GM12878 (cell line): Measurements from ENCODE around the gene ZBED3. TPM values are rescaled to one million over a fixed set of nuclear protein-coding genes. Genes with fewer than 3 reads are reported as not detected.

Experiments
- ATAC-seq: fragments of 200-7000 bp; cut with Tn5 transposase; 3 replicates; pipeline ENCODE4 v1.9.1; 2020; ENCODE audit warnings: mild to moderate bottlenecking, moderate library complexity
- BruUV-seq: library from RNA; stranded (reverse); fragments of 400-500 nt; replicated peaks from 2 replicates; lab custom pipeline; 2021; lab: Mats Ljungman, UMichigan
- CTCF ChIA-PET: fragments of 300-600 bp; sonication (Branson Sonifier 250); formaldehyde crosslinking; extraction: SDS; loops from one replicate; lab custom pipeline; 2021; ENCODE audit warnings: inconsistent platforms; lab: Yijun Ruan, JAX
- POLR2A ChIA-PET: fragments of 350-600 bp; formaldehyde crosslinking; extraction: SDS; loops from one replicate; lab custom pipeline; 2021; ENCODE audit warnings: inconsistent platforms; lab: Charles Lee
- RAD21 ChIA-PET: fragments of 300-600 bp; sonication (Branson Sonifier 250); formaldehyde crosslinking; loops from one replicate; lab custom pipeline; 2023; ENCODE audit warnings: antibody characterized with exemption; ENCODE audit not compliant: unreplicated experiment; lab: Charles Lee
- SMC1A ChIA-PET: fragments of 300-600 bp; sonication (Branson Sonifier 250); formaldehyde crosslinking; loops from one replicate; lab custom pipeline; 2023; ENCODE audit not compliant: unreplicated experiment, uncharacterized antibody; lab: Charles Lee
- DNase-seq: peaks from one replicate; pipeline ENCODE4 v3.0.0-alpha.2; 2011; ENCODE audit warnings: low read depth, low spot score
- FAIRE-seq: peaks from 3 replicates; lab custom pipeline; 2011; peaks lifted over from hg19 to GRCh38; lab: Jason Lieb, UNC
- H2AFZ ChIP-seq: 2 replicates; pipeline ENCODE4 v1.6.0; 2011; ENCODE audit warnings: low read depth, low read length, control low read depth; ENCODE audit not compliant: control insufficient read depth
- H3K27ac ChIP-seq: 2 replicates; pipeline ENCODE4 v1.5.1; 2011; ENCODE audit warnings: control low read depth; ENCODE audit not compliant: control insufficient read depth, insufficient read depth
- H3K27me3 ChIP-seq, 2 experiments: replicated peaks in 1 of 2; 2 replicates each; pipeline versions ENCODE4 v1.6.0 to v1.6.1; 2011; ENCODE audit warnings: low read length in 1 of 2; ENCODE audit not compliant: control insufficient read depth in 2 of 2, insufficient read depth in 2 of 2
- H3K36me3 ChIP-seq, 2 experiments: 2 replicates each; pipeline ENCODE4 v1.5.1; 2011; ENCODE audit warnings: low read length in 1 of 2; ENCODE audit not compliant: control insufficient read depth in 2 of 2, insufficient read depth in 2 of 2
- H3K4me1 ChIP-seq: 2 replicates; pipeline ENCODE4 v1.6.1; 2011; ENCODE audit warnings: mild to moderate bottlenecking, low read length, moderate library complexity, mixed read lengths; ENCODE audit not compliant: control insufficient read depth, insufficient read depth
- H3K4me2 ChIP-seq: 2 replicates; pipeline ENCODE4 v1.6.0; 2011; ENCODE audit warnings: control low read depth; ENCODE audit not compliant: control insufficient read depth, insufficient read depth
- H3K4me3 ChIP-seq: fragments of 200-600 bp; sonication (generic); 2 replicates; pipeline ENCODE4 v1.5.1; 2016
- H3K79me2 ChIP-seq: 2 replicates; pipeline ENCODE4 v1.6.0; 2011; ENCODE audit warnings: low read length; ENCODE audit not compliant: control insufficient read depth, insufficient read depth
- H3K9ac ChIP-seq: 2 replicates; pipeline ENCODE4 v1.8.0; 2011; ENCODE audit warnings: low read length, control low read depth, mixed read lengths; ENCODE audit not compliant: control insufficient read depth, insufficient read depth
- H3K9me3 ChIP-seq: replicated peaks from 3 replicates; pipeline ENCODE4 v1.5.1; 2011; ENCODE audit warnings: mild to moderate bottlenecking, low read length; ENCODE audit not compliant: control insufficient read depth, insufficient read depth
- H4K20me1 ChIP-seq: 2 replicates; pipeline ENCODE4 v1.6.0; 2011; ENCODE audit not compliant: control insufficient read depth, insufficient read depth
- ASH2L ChIP-seq: fragments of 300-600, 200-600 bp; sonication (generic); IDR thresholded peaks from 2 replicates; pipeline ENCODE4 v1.6.1; 2017; ENCODE audit warnings: low read depth, mild to moderate bottlenecking, borderline replicate concordance
- CTCF ChIP-seq, 3 experiments: IDR thresholded peaks in 2 of 3; conservative IDR thresholded peaks in 1 of 3; 2 replicates each; pipeline ENCODE4 v1.5.1; 2011; ENCODE audit warnings: low read depth in 3 of 3, low read length in 3 of 3, mild to moderate bottlenecking in 3 of 3, control low read depth in 2 of 3, moderate library complexity in 2 of 3, inconsistent platforms in 1 of 3, mixed read lengths in 1 of 3; ENCODE audit not compliant: control insufficient read depth in 2 of 3, insufficient read depth in 1 of 3; ENCODE audit errors: extremely low read depth in 1 of 3
- DPF2 ChIP-seq: fragments of 450-650 bp; IDR thresholded peaks from 2 replicates; pipeline ENCODE4 v1.6.1; 2017; ENCODE audit warnings: mild to moderate bottlenecking
- KLF5 ChIP-seq: fragments of 450-650 bp; IDR thresholded peaks from 2 replicates; pipeline ENCODE4 v1.6.1; 2014; ENCODE audit warnings: mild to moderate bottlenecking; ENCODE audit not compliant: partially characterized antibody
- NFIC ChIP-seq: IDR thresholded peaks from 2 replicates; pipeline ENCODE4 v1.6.1; 2012; ENCODE audit warnings: low read depth, mild to moderate bottlenecking, inconsistent platforms, low read length, moderate library complexity
- RAD21 ChIP-seq: IDR thresholded peaks from 2 replicates; pipeline ENCODE4 v1.6.1; 2011; ENCODE audit warnings: mild to moderate bottlenecking, low read depth, low read length, moderate library complexity; ENCODE audit not compliant: insufficient read depth
- WGBS: methylation state at CpG from one replicate; pipeline ENCODE4 v1.1.6; 2016; ENCODE audit warnings: low lambda C conversion rate; ENCODE audit not compliant: insufficient replicate concordance, insufficient coverage; ENCODE audit errors: missing lambda C conversion rate; 5-methylcytosine and 5-hydroxymethylcytosine counted together
- in situ Hi-C: fragments of 300-500 bp; cut with MboI; formaldehyde crosslinking; loops from 9 replicates; pipeline ENCODE4 v1.14.3; 2018; ENCODE audit warnings: mixed read lengths
- intact Hi-C: fragments of 100-400 bp; cut with micrococcal nuclease; formaldehyde crosslinking; loops from one replicate; pipeline ENCODE4 v1.14.2; 2022; ENCODE audit not compliant: unreplicated experiment
- polyA plus RNA-seq, 11 experiments: library from polyadenylated mRNA; depleted of rRNA in 4 of 11; unstranded in 6 of 11; stranded (reverse) in 5 of 11; fragments of >200 nt; fragmentation: Nextera tagmentation in 4 of 11; fragmentation: Illumina TruSeq in 1 of 11; extraction: Ambion mirVana in 4 of 11; extraction: Trizol in 1 of 11; gene quantifications; 1 replicate in 1 of 11; 2 replicates in 10 of 11; pipeline versions ENCODE4 v1.2.1 to v1.2.3, GENCODE V29; 2011 to 2016; ENCODE audit warnings: inconsistent platforms in 2 of 11, missing spikeins in 2 of 11, low read depth in 1 of 11
- total RNA-seq, 4 experiments: library from RNA; depleted of rRNA in 3 of 4; stranded (reverse); fragments of >200 nt in 3 of 4; fragmentation: Illumina TruSeq in 1 of 4; extraction: Trizol in 1 of 4; gene quantifications; 2 replicates each; pipeline versions ENCODE4 v1.2.1 to v1.2.3, GENCODE V29; 2013 to 2021

The ZBED3 gene
- total and polyA plus RNA-seq, 10 of the 15 experiments (the other 5 are each of a cell fraction or from before 2014, with no cell fraction given): 1.0 to 16.9 (median 2.5) TPM

- no peak for TF ChIP-seq DPF2
- no peak for TF ChIP-seq NFIC
These were observed 44.3 kb upstream of the ZBED3 start (continued) for GRCh38 chr5:77131361-77131760.

DNA sequence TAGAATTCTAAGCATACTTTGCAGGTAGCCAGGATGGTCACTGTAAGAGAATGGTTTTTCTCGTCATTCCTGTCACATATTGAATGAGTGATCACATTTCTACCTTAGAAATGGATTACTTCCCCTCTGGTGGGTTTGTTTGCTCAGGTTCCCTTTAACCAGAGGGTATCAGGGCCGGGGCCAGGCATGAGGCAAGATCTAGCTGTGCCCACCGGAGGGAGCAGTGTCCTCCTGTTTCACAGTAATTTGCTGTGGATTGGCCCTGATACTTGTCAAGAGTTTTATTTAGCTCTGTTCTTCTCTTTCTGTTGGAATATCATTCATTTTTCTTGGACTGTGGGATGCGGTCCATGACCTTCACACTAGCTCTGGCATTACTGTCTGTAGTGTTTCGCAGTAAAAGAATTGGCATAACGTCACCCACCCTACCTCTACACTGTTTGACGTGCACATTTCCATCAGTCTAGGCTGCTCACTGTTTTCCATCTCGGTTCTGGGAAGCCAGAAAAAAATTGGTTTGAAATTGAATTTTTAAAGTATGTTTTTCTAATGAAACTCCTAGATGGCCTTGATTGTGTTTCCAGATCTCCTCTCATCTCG, 42.4 kb upstream of the ZBED3 start:
- in situ Hi-C loops: no loop called here
- ChIA-PET RAD21 (interaction anchor here (1.9 kb wide), 1 partner anchor 307 kb away, joined by 4 read pairs; no protein-coding TSS in a partner anchor), SMC1A (interaction anchor here (1.0 kb wide), 1 partner anchor 422 kb away, joined by 3 read pairs; no protein-coding TSS in a partner anchor), CTCF (interaction anchor here (0.6 to 1.8 kb wide), 3 partner anchors 22 to 32 kb away, joined by 3 to 4 read pairs (median 4); no protein-coding TSS in a partner anchor), POLR2A (no interaction called here)
- H3K36me3 ChIP-seq: no peaks in the 10 kb centered on the region
- no peaks in the 10 kb centered on the region for H4K20me1 ChIP-seq
- no peak overlapping the region for H3K9ac ChIP-seq
- no peak for DNase-seq
- H3K4me2 ChIP-seq: no peak overlapping the region
- no peak overlapping the region for H2AFZ ChIP-seq
- H3K4me3 ChIP-seq: no peak overlapping the region
- no peak for FAIRE-seq
- no peaks in the 10 kb centered on the region for H3K4me1 ChIP-seq
- 34% methylated on average over 9 of the region's 9 CpGs for WGBS
- BruUV-seq: no TSS peak
- TF ChIP-seq CTCF (IDR thresholded peaks at IDR 0.05 in 2 of 3, conservative IDR thresholded peaks at IDR 0.05 in 1 of 3; ENCODE audit: control insufficient read depth in 2 of 3, extremely low read depth in 1 of 3, insufficient read depth in 1 of 3, low read depth in 3 of 3, low read length in 3 of 3) (peak; percentile 18 to 27 (median 23); a peak in 4 of 6 replicates), RAD21 (0 out of 2 replicates have a peak, but pooled peaks have one; percentile 13), ASH2L (no peak), KLF5 (no peak)
- H3K9me3 ChIP-seq: no peaks in the 10 kb centered on the region
- H3K27me3 ChIP-seq: no peaks in the 10 kb centered on the region
- no peak overlapping the region for H3K27ac ChIP-seq
- peak; percentile 50 for ATAC-seq
- intact Hi-C loops: no loop called here
- H3K79me2 ChIP-seq: no peaks in the 10 kb centered on the region
